ENCODE measurements around the gene RNF223.

DNA sequence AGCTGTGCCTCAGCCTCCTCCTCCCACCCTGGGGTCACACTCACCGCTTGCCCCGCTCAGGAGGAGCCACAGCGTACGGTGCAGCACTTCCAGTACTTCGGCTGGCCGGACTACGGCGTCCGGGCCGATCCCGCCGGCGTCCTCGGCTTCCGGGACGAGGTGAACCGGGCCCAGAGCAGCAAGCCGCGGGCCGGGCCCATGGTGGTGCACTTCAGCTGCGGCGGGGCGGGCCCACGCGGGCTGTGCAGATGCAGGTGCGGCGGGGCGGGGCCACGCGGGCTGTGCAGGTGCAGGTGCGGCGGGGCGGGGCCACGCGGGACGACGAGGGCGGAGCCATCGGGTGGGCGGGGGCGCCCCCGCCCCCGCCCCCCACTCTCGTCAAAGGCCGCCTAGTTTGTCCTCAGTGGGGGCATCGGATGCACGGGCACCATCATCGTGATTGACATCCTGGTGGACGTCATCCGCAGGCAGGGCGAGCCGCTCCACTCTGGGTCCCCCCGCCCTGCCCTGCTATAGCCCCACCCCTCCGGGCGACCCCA, 5.5 kb downstream of the RNF223 start:
- TF ChIP-seq CTCF (IDR thresholded peaks at IDR 0.05) (no peak), ATF3 (CRISPR knock-in tag; conservative IDR thresholded peaks at IDR 0.05) (no peak), USF2 (CRISPR knock-in tag; IDR thresholded peaks at IDR 0.05) (no peak), KAT7 (CRISPR knock-in tag; IDR thresholded peaks at IDR 0.05; ENCODE audit: borderline replicate concordance) (no peak), NR3C1 (CRISPR knock-in tag; conservative IDR thresholded peaks at IDR 0.05; ENCODE audit: low read depth) (no peak), ETV6 (CRISPR knock-in tag; IDR thresholded peaks at IDR 0.05) (no peak), NFE2L1 (CRISPR knock-in tag; IDR thresholded peaks at IDR 0.05) (no peak)
- TF ChIP-seq, protein P1, sequence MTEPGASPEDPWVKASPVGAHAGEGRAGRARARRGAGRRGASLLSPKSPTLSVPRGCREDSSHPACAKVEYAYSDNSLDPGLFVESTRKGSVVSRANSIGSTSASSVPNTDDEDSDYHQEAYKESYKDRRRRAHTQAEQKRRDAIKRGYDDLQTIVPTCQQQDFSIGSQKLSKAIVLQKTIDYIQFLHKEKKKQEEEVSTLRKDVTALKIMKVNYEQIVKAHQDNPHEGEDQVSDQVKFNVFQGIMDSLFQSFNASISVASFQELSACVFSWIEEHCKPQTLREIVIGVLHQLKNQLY (CRISPR knock-in tag; IDR thresholded peaks at IDR 0.05) = no peak
- TF ChIP-seq, protein P2, sequence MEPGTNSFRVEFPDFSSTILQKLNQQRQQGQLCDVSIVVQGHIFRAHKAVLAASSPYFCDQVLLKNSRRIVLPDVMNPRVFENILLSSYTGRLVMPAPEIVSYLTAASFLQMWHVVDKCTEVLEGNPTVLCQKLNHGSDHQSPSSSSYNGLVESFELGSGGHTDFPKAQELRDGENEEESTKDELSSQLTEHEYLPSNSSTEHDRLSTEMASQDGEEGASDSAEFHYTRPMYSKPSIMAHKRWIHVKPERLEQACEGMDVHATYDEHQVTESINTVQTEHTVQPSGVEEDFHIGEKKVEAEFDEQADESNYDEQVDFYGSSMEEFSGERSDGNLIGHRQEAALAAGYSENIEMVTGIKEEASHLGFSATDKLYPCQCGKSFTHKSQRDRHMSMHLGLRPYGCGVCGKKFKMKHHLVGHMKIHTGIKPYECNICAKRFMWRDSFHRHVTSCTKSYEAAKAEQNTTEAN (CRISPR knock-in tag; IDR thresholded peaks at IDR 0.05) = no peak
